Midbrain (tissue), 1 donor: Measurements from ENCODE around the gene SPTBN2.

Source experiments
- DNase-seq: peaks from one replicate; lab custom pipeline; 2025; lab: John Stamatoyannopoulos, UW

Gene SPTBN2

DNA sequence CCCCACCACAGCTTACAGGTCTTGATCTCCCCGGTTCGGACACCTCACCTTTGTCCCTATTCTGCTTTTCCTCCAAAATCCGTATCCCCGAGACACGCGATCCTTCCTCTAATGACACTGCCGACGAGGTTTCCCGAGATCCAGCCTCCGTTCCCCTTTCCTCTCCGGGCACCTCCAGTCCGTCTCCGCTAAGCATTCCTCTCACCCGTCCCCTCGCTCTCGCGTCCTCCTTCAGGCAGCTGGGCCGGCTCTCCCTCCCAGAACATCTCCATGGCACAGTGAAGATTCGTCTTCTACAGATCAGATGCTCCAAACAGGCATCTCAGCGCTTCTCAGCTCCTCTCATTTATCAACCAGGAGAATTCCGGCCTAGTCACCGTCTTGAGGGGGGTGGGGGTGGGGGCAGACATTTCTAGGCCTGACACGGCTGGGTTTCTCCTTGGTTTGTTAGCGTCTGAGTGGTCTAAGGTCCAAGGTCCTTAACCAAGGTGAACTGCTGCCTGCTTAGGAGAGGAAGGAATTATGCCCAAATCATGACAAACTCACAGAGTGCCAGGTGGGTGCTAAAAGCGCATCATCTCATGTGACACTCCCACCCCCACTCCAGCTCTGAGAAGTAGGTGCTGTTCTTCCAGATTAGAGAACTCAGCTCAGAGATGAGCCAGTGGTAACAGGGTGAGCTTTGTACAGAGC lies at the start of gene SPTBN2:
Gene SPTBN2 (minus strand): TSS at position 524 of the 693 bp plus-strand sequence. CDS start 7,976 bp downstream, outside the sequence.
- DNase-seq: no peak

GRCh38 chr11:66768818-66769217 lies 39.8 kb upstream of the SPTBN2 start:
- no peak for DNase-seq

GRCh38 chr11:66768088-66768521 lies 39.1 kb upstream of the SPTBN2 start:
- no peak for DNase-seq

DNA sequence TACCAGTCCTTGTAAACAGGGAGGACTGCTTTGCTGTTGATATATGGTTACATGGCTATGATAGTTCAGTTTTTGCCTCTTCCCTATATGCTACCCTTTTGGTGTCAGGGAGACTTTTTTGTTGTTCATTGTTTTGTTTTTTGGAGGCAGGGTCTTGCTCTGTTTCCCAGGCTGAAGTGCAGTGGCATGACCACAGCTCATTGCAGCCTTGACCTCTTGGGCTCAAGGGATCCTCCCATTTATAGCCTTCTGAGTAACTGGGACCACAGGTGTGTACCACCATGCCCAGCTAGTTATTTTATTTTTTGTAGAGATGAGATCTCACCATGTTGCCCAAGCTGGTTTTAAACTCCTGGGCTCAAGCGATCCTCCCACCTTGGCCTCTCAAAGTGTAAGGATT lies 38.6 kb upstream of the SPTBN2 start:
- DNase-seq: no peak

- no peak for DNase-seq
Measured at GRCh38 chr11:66766681-66767080, 37.7 kb upstream of the SPTBN2 start.

DNA sequence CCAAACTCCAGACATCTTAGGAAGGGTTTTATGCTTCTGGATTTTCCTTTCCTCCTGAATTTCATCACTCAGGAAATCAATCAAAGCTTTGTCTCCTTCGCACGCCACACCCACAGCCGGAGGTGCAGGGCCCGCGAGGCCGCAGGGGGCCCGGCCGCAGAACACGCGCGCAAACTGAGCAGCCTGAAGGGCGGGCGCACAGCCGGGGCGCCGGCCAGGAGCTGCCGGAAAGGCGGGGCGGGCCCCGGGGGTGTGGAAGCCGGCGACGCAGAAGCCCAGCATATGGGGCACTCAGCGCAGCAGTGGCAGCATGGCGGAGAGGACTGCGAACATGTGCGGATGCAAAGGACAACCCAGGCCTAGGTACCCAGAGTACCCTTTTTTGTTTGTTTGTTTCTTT lies 33.1 kb upstream of the SPTBN2 start:
- no peak for DNase-seq

- DNase-seq: no peak
Measured at GRCh38 chr11:66752148-66752547, 23.1 kb upstream of the SPTBN2 start.

DNA sequence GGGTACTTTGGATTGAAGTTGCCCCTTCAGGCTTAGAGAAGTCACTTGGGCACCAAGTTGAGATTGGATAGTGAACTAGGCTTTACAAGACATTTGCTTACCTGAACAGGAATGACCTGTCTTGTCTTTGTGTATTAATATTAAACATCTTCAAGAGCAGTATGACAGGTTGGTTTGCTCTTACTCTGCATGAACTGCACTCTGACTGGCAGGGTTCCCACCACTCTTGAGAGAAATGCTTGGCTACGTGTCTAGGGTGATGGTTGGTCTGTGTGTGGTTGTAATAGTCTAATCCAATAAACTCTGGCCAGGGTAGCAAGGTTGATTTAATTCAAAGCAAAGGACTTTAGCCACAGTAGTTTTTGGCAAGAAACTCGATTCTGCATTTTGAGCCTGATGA lies 20.1 kb upstream of the SPTBN2 start:
- no peak for DNase-seq

GRCh38 chr11:66747480-66747879 lies 18.5 kb upstream of the SPTBN2 start:
- no peak for DNase-seq

- DNase-seq: no peak
Measured at GRCh38 chr11:66745356-66746235, 16.6 kb upstream of the SPTBN2 start.

DNA sequence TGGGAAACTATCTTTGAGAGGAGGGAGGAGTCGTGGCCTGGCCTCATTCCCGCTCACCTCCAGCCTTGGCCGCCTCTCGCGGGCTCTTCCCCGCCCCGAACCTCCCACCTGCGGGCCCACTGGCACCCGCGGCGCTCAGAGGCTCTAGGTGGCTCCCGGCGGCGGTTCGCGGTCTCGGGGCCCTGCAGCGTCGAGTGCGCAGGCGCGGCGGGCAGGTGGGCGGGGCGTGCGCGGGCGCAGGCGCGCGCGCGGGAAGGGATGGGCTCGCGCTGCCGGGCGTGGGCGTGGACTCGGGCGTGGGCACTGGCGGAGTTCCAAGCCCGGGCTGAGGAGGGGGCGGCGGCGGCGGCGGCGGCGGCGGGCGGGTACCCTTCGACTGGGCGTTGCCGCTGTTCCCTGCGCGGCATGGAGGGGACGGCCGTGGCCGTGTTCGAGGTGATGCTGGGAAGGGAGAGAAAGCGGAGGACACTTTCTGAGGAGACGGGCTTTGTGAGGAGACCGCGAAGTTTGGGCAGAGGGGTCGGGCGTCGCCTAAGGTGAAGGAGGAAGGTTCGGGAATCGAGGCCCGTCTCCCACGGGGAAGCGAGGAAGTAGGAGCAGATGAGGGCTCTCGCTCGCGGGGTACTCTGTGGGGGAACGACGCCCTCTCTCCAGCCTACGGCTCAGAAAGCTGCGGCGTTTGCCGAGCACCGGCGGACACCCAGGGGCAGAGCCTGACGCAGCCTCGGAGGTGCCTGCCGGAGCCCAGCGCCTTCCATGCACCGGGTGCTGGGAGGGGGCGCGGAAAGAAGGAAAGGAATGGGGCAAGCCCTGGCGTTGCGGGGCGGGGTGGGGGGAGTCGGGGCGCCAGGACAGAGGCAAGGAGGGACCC lies 15.7 kb upstream of the SPTBN2 start:
- DNase-seq: peak; percentile 74

DNA sequence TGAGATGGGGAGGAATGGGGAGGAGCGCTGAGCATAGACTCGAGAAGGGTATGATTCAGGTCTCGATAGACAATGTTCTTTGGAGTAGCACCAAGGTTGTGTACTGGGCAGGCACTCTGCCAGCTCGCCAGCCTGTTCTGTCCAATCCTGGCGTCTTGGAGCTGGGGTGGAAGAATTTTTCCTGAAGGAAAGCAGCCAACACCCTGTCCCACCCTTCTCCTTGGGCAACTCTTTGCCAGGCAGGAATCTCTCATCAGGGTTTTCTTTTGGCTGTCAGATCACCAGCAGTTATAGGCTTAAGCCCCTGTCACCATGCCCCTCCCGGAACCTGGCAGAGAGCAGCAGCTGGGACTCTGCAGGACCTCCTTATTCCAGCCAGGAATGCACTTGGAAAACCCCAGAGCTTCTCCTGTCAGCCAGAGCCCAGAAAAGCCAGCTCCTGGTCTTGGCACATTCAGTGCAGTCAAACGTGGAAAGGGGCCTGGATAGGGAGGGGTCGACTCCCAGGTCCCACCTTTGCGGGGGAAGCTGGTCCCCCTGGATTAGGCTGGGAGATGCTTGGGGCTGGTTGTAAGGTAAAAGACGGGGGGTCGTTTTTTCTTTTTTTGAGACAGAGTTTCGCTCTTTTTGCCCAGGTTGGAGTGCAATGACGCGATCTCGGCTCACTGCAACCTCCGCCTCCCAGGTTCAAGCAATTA lies 14.4 kb upstream of the SPTBN2 start:
- DNase-seq: no peak

DNA sequence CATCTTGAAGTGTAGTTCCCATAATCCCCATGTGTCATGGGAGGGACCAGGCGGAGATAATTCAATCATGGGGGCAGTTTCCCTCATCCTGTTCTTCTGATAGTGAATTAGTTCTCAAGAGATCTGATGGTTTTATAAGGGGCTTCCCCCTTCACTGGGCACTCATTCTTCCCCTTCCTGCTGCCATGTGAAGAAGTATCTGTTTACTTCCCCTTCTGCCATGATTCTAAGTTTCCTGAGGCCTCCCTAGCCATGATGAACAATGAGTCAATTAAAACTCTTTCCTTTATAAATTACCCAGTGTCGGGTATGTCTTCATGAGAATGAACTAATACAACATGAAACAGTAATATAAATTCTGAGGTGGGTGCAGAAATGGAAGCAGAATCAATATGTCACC lies 12.1 kb upstream of the SPTBN2 start:
- no peak for DNase-seq

DNA sequence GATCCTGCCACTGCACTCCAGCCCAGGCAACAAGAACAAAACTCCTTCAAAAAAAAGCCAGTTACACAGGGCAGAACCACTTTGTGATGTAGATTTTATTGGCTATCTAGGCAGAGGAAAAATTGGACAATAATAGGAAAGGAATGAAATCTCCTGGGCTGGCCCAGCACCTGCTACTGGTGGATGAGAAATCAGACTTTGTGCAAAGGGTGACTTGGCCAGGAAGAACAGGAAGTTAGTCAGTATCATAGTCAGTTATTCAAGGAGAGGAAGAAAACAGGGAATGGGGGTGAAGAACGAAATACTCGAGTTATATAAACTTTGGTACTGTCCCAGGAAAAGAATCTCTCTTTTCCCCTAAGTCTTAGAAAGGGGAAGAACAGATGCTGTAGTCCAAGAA lies 11.0 kb upstream of the SPTBN2 start:
- DNase-seq: no peak

DNA sequence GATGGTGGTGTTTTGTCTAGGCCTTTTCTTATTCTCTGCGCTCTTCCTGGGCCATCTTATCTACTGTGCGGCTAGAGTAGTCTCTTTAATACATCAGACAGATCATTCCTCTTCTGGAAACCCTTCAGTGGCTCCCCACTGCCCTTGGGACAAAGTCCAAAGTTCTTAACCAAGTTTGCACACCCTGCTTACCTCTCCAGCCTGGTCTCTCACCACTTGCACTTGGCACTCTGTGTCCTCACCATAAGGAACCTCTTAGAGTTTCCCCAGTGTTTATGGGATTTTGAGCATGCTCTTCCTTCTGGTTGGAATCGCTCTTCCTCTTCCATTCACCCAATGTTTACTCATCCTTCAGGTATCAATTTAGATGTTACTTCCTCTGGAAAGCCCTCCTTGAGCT lies 5.2 kb upstream of the SPTBN2 start:
- DNase-seq: no peak

- no peak for DNase-seq
Measured at GRCh38 chr11:66729447-66729846, 431 bp upstream of the SPTBN2 start.

- DNase-seq: no peak
Measured at GRCh38 chr11:66728038-66728692, 851 bp downstream of the SPTBN2 start.

GRCh38 chr11:66727282-66728037 lies 1.6 kb downstream of the SPTBN2 start:
- DNase-seq: no peak

GRCh38 chr11:66725647-66726046 lies 3.4 kb downstream of the SPTBN2 start:
- DNase-seq: no peak

- DNase-seq: no peak
Measured at GRCh38 chr11:66725114-66725513, 3.9 kb downstream of the SPTBN2 start.
